HG03378 (cell line): ENCODE results near the gene CTNNA2.

Experiments used
- ATAC-seq: cut with Tn5 transposase; IDR thresholded peaks from one replicate; pipeline ENCODE4 v1.9.1; 2021; ENCODE audit warnings: mild to moderate bottlenecking, moderate library complexity; ENCODE audit not compliant: unreplicated experiment

CTNNA2 gene

GRCh38 chr2:79846878-79847277, 334.0 kb downstream of the CTNNA2 start:
- ATAC-seq, result no peak

- no peak for ATAC-seq
These were observed 336.4 kb downstream of the CTNNA2 start for GRCh38 chr2:79849241-79849640.

- no peak for ATAC-seq
These were observed 337.1 kb downstream of the CTNNA2 start for GRCh38 chr2:79849949-79850348.

- no peak for ATAC-seq
These were observed 338.1 kb downstream of the CTNNA2 start for GRCh38 chr2:79850912-79851311.

GRCh38 chr2:79855264-79856006, 342.6 kb downstream of the CTNNA2 start:
- no peak for ATAC-seq

GRCh38 chr2:79857888-79858287, 345.0 kb downstream of the CTNNA2 start:
- no peak for ATAC-seq

- no peak for ATAC-seq
These were observed 347.6 kb downstream of the CTNNA2 start for GRCh38 chr2:79860228-79861058.

GRCh38 chr2:79861059-79861374, 348.2 kb downstream of the CTNNA2 start:
- no peak for ATAC-seq

GRCh38 chr2:79862756-79863155, 349.9 kb downstream of the CTNNA2 start:
- no peak for ATAC-seq

GRCh38 chr2:79872656-79873055, 359.8 kb downstream of the CTNNA2 start:
- ATAC-seq, result no peak

- no peak for ATAC-seq
These were observed 361.2 kb downstream of the CTNNA2 start for GRCh38 chr2:79874015-79874414.

- ATAC-seq, result no peak
These were observed 363.6 kb downstream of the CTNNA2 start for GRCh38 chr2:79876430-79876829.

- ATAC-seq, result no peak
These were observed 369.7 kb downstream of the CTNNA2 start for GRCh38 chr2:79882548-79882947.

- no peak for ATAC-seq
These were observed 375.0 kb downstream of the CTNNA2 start for GRCh38 chr2:79887747-79888374.

GRCh38 chr2:79892123-79892522, 379.3 kb downstream of the CTNNA2 start:
- ATAC-seq, result no peak

GRCh38 chr2:79899196-79899595, 386.3 kb downstream of the CTNNA2 start:
- no peak for ATAC-seq

GRCh38 chr2:79901161-79901560, 388.3 kb downstream of the CTNNA2 start:
- ATAC-seq, result no peak

GRCh38 chr2:79903222-79904000, 390.6 kb downstream of the CTNNA2 start:
- no peak for ATAC-seq

- no peak for ATAC-seq
These were observed 393.5 kb downstream of the CTNNA2 start for GRCh38 chr2:79906139-79906890.

- ATAC-seq, result no peak
These were observed 396.7 kb downstream of the CTNNA2 start for GRCh38 chr2:79909521-79909920.
